ENCODE results near the gene UGT2A1. TPM values are rescaled to one million over a fixed set of nuclear protein-coding genes. Genes with fewer than 3 reads are reported as not detected.

The UGT2A1 gene
- total RNA-seq, 4 donors from 2014 or later, result not detected

GRCh38 chr4:69649207-69649606 lies 3.8 kb downstream of the UGT2A1 start:
- DNase-seq, result no peak
- Histone ChIP-seq H3K27me3 (no peaks in the 10 kb centered on the region), H3K36me3 (no peaks in the 10 kb centered on the region), H3K9me3 (no peaks in the 10 kb centered on the region), H3K4me1 (no peaks in the 10 kb centered on the region), H3K4me3 (no peak overlapping the region), H3K27ac (no peak overlapping the region)
- TF ChIP-seq CTCF (IDR thresholded peaks at IDR 0.05 in 4 of 5, conservative IDR thresholded peaks at IDR 0.05 in 1 of 5), result no peak
- no peak for TF ChIP-seq POLR2A (IDR thresholded peaks at IDR 0.05)
- ATAC-seq, result no peak
- in situ Hi-C loops (cut with MboI; ENCODE audit: low sequenced_read_pairs in 4 of 4) (no loop called here), intact Hi-C loops (cut with DNase I; ENCODE audit: low total_unique reads) (no loop called here)

- intact Hi-C loops (cut with DNase I; ENCODE audit: low total_unique reads) (no loop called here), in situ Hi-C loops (cut with MboI; ENCODE audit: low sequenced_read_pairs in 4 of 4) (no loop called here)
- Histone ChIP-seq H3K4me1 (no peaks in the 10 kb centered on the region), H3K27ac (no peak overlapping the region), H3K27me3 (no peaks in the 10 kb centered on the region), H3K9me3 (no peaks in the 10 kb centered on the region), H3K4me3 (no peak overlapping the region), H3K36me3 (no peaks in the 10 kb centered on the region)
- no peak for TF ChIP-seq POLR2A (IDR thresholded peaks at IDR 0.05)
- no peak for ATAC-seq
- no peak for DNase-seq
These were observed 10.1 kb downstream of the UGT2A1 start for GRCh38 chr4:69642961-69643360.

- no peaks in the 10 kb centered on the region for H3K9me3 ChIP-seq
- in situ Hi-C loops (cut with MboI; ENCODE audit: low sequenced_read_pairs in 4 of 4) (no loop called here), intact Hi-C loops (cut with DNase I; ENCODE audit: low total_unique reads) (no loop called here)
- no peaks in the 10 kb centered on the region for H3K36me3 ChIP-seq
- H3K27me3 ChIP-seq, result no peaks in the 10 kb centered on the region
- no peak overlapping the region for H3K27ac ChIP-seq
- no peak overlapping the region for H3K4me3 ChIP-seq
- DNase-seq (no peak), ATAC-seq (no peak)
- TF ChIP-seq CTCF (IDR thresholded peaks at IDR 0.05 in 4 of 5, conservative IDR thresholded peaks at IDR 0.05 in 1 of 5) (no peak), POLR2A (IDR thresholded peaks at IDR 0.05) (no peak)
- no peaks in the 10 kb centered on the region for H3K4me1 ChIP-seq
These were observed 12.8 kb downstream of the UGT2A1 start for GRCh38 chr4:69640289-69640688.

- intact Hi-C loops (cut with DNase I; ENCODE audit: low total_unique reads) (no loop called here), in situ Hi-C loops (cut with MboI; ENCODE audit: low sequenced_read_pairs in 4 of 4) (no loop called here)
- no peaks in the 10 kb centered on the region for H3K36me3 ChIP-seq
- TF ChIP-seq POLR2A (IDR thresholded peaks at IDR 0.05) (no peak), CTCF (IDR thresholded peaks at IDR 0.05 in 4 of 5, conservative IDR thresholded peaks at IDR 0.05 in 1 of 5) (no peak)
- no peaks in the 10 kb centered on the region for H3K27me3 ChIP-seq
- H3K4me1 ChIP-seq, result no peaks in the 10 kb centered on the region
- no peak within 1 kb of the TSS for H3K27ac ChIP-seq
- H3K9me3 ChIP-seq, result no peaks in the 10 kb centered on the region
- ATAC-seq, result no peak
- DNase-seq, result no peak
- H3K4me3 ChIP-seq, result no peak within 1 kb of the TSS
These were observed 13.5 kb downstream of the UGT2A1 start, which contains the start of gene UGT2A2 for GRCh38 chr4:69639542-69639941. UGT2A2 (minus strand) TSS chr4:69639642; CDS start chr4:69639640, 2 bp downstream.

GRCh38 chr4:69617083-69617694 lies 35.9 kb downstream of the UGT2A1 start:
- Histone ChIP-seq H3K27ac (no peak overlapping the region), H3K27me3 (no peaks in the 10 kb centered on the region), H3K36me3 (no peaks in the 10 kb centered on the region), H3K4me3 (no peak overlapping the region), H3K4me1 (no peaks in the 10 kb centered on the region), H3K9me3 (peaks cover 0 to 3% (median 0%) of the 10 kb centered on the region in 3 donors)
- no peak for DNase-seq
- in situ Hi-C loops (cut with MboI; ENCODE audit: low sequenced_read_pairs in 4 of 4), result no loop called here
- no peak for ATAC-seq
- TF ChIP-seq POLR2A (IDR thresholded peaks at IDR 0.05) (no peak), CTCF (IDR thresholded peaks at IDR 0.05 in 4 of 5, conservative IDR thresholded peaks at IDR 0.05 in 1 of 5) (no peak)
- intact Hi-C loops (cut with DNase I; ENCODE audit: low total_unique reads), result no loop called here
